HUES64 (cell line): ENCODE results near the gene MED13.
"Not testable (repeated sequence)": the region's sequence is repeated elsewhere in the genome, so short reads cannot be mapped to it uniquely, and the experiment has no call there.

ENCODE experiments used
- H3K27ac ChIP-seq: 2 replicates; pipeline ENCODE4 v1.7.0; 2013; ENCODE audit warnings: low read depth, low read length, inconsistent platforms
- H3K27me3 ChIP-seq: 2 replicates; pipeline ENCODE4 v1.6.1; 2013; ENCODE audit warnings: mild to moderate bottlenecking, low read length; ENCODE audit not compliant: insufficient read depth
- H3K36me3 ChIP-seq: 2 replicates; pipeline ENCODE4 v1.6.1; 2013; ENCODE audit warnings: mild to moderate bottlenecking, low read length; ENCODE audit not compliant: insufficient read depth
- H3K4me1 ChIP-seq: 2 replicates; pipeline ENCODE4 v1.6.1; 2013; ENCODE audit warnings: mild to moderate bottlenecking, low read length, moderate library complexity; ENCODE audit not compliant: insufficient read depth
- H3K4me3 ChIP-seq: 2 replicates; pipeline ENCODE4 v1.5.1; 2013; ENCODE audit warnings: mild to moderate bottlenecking, low read length, moderate library complexity
- H3K9ac ChIP-seq: 2 replicates; pipeline ENCODE4 v1.6.1; 2013; ENCODE audit warnings: mild to moderate bottlenecking, low read depth, low read length
- H3K9me3 ChIP-seq: 2 replicates; pipeline ENCODE4 v1.6.1; 2013; ENCODE audit warnings: low read depth, low read length; ENCODE audit not compliant: insufficient read depth
- WGBS: fragments of 150-250, 120-280 bp; methylation state at CpG from one replicate; pipeline ENCODE4 v1.1.7; 2013; ENCODE audit warnings: missing lambda C conversion rate; 5-methylcytosine and 5-hydroxymethylcytosine counted together

Gene MED13

DNA sequence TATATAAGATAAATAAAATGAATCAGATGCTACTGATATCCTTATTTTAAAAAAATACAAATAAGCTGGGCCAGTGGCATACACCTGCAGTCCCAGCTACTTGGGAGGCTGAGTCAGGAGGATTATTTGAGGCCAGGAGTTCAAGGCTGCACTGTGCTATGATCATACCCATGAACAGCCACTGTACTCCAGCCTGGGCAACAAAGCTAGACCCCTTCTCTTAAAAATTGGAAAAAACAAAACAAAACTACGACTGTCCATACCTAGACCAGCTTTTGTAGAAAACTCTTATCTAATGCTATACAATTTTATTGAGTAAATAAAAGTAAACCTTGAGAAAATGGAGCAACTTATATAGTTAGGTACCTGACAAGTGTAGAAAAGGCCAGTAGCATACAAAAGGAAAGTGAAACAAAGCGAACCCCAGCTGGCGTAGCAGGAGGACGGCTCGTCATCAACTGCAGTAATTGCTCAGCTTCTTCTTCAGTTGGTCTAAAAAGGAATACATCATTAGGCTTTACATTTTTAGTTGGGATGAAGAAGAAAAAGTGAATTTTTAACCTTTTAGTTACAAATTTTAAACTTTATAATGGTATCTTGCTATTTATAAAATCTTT, 160.9 kb downstream of the MED13 start:
- Histone ChIP-seq H3K27me3 (no peaks in the 10 kb centered on the region), H3K4me3 (no peak overlapping the region), H3K36me3 (peaks cover 83% of the 10 kb centered on the region), H3K4me1 (no peaks in the 10 kb centered on the region), H3K27ac (no peak overlapping the region), H3K9me3 (no peaks in the 10 kb centered on the region), H3K9ac (no peak overlapping the region)
- 95% methylated on average over 4 of the region's 5 CpGs for WGBS

DNA sequence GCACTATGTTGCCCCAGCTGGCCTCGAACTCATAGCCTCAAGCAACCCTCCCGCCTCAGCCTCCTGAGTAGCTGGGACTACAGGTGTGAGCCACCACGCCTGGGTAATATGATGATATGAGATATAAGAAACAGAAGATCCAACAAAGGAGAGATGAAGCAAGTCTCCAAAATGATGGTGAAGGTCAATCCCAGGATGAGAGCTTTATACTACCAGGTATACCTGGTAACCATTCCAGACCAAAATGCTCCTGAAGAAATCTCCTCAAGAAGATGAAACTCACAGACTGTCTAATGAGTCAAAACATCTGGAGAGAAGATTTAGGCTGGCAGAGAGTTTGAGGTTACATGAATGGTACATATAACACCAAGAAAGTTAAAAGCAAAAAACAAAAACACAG, 161.8 kb downstream of the MED13 start:
- no peak overlapping the region for H3K9ac ChIP-seq
- peaks cover 76% of the 10 kb centered on the region for H3K36me3 ChIP-seq
- no peak overlapping the region for H3K4me3 ChIP-seq
- H3K9me3 ChIP-seq = no peaks in the 10 kb centered on the region
- H3K4me1 ChIP-seq = 0 out of 2 replicates have a peak, but pooled peaks cover under 1% of the 10 kb centered on the region
- H3K27me3 ChIP-seq = no peaks in the 10 kb centered on the region
- 96% methylated on average over 3 of the region's 3 CpGs for WGBS
- H3K27ac ChIP-seq = no peak overlapping the region

DNA sequence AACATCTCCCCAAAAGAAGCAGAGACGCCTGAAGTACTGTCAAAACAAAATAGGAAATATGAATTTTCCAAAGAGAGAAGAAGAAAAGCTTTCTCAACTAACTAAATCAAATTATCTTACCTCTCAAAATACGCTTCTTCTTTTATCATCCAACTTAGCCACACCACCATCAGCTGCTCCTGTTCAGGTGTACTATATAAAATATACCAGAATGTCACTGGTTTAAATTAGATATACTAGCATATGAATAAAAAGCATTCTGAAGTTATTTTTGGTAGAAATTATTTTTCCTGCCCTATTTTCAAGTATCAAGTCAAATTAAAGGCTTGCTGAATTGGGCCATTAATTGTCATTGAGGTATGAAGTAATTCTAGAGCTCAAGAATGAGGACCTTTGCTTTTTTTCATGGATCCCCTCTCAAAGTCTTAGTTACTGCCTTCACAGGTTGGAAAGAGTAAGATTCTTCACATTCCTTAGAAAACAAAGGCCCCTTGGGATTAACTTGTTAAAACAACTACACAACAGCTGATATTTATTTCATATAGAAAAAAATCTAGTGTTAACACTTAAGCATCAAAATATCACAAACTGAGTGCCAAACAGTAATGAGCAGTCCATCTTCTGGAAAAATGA, 167.4 kb downstream of the MED13 start:
- H3K36me3 ChIP-seq = peaks cover 75% of the 10 kb centered on the region

DNA sequence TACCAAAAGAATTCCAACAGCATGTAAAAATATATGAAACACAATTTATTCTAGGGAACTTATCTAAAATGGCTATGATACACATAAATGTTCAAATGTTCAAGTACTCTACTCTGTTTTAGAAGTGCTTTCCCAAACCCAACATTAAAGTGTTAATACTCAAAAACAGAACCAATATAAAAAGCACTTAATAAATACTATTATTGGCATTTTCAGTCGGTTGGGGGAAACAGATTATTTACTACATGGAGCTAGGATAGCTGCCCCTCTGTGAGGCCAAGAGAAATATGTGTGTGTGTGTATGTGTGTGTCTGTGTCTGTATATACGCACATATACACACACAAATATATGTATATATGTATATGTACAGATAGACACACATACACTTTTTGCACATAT, 169.7 kb downstream of the MED13 start:
- Histone ChIP-seq H3K9me3 (no peaks in the 10 kb centered on the region), H3K36me3 (peaks cover 68% of the 10 kb centered on the region), H3K4me1 (peaks cover 9% of the 10 kb centered on the region; the same call in 1 of the 2 replicates), H3K9ac (no peak overlapping the region), H3K4me3 (no peak overlapping the region), H3K27me3 (no peaks in the 10 kb centered on the region), H3K27ac (no peak overlapping the region)
- 100% methylated on average over 1 of the region's 2 CpGs for WGBS

More for the DNA sequence above, 167.4 kb downstream of the MED13 start:
- 100% methylated on average over 1 of the region's 2 CpGs for WGBS
- Histone ChIP-seq H3K27me3 (no peaks in the 10 kb centered on the region), H3K9me3 (no peaks in the 10 kb centered on the region), H3K9ac (peak overlapping the region; percentile 41; the same call in 1 of the 2 replicates), H3K4me1 (peaks cover 9% of the 10 kb centered on the region; the same call in 1 of the 2 replicates), H3K27ac (peak overlapping the region; percentile 77), H3K4me3 (no peak overlapping the region)

DNA sequence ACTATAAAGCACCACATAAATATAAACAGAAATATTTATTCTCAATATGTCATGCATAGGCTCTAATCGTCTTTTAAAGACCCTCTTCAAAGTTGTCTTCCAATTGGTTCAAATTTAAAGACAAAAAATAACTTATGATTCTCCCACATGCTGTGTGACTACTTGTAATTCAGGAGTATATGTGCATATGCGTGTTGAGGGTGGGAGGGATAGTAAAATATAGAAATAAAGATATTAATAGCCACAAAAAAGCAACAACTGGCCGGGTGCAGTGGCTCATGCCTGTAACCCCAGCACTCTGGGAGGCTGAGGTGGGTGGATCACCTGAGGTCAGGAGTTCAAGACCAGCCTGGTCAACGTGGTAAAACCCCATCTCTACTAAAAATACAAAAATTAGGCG, 170.8 kb downstream of the MED13 start:
- not testable (repeated sequence) for H3K27me3 ChIP-seq, H3K27ac ChIP-seq, H3K9ac ChIP-seq, H3K4me1 ChIP-seq, H3K4me3 ChIP-seq, H3K9me3 ChIP-seq
- H3K36me3 ChIP-seq = peaks cover 71% of the 10 kb centered on the region
- 85% methylated on average over 5 of the region's 5 CpGs for WGBS
